ENCODE results near the gene EFNA2. TPM values are rescaled to one million over a fixed set of nuclear protein-coding genes. Genes with fewer than 3 reads are reported as not detected.

EFNA2 gene
- total RNA-seq, 1 experiment from 2014 or later = 14.3 TPM

GRCh38 chr19:1294688-1295087, 9.0 kb downstream of the EFNA2 start:
- H3K36me3 Mint-ChIP-seq (ENCODE audit: insufficient read depth in 1 of 3, low read depth in 3 of 3) = peaks cover 0 to 4% (median 2%) of the 10 kb centered on the region in 3 experiments; a peak in 2 of 7 replicates
- peak overlapping the region; percentile 12 to 77; a peak in 3 of 5 replicates for H3K4me3 Mint-ChIP-seq
- Histone ChIP-seq H4K8ac (replicated peaks; ENCODE audit: insufficient read length, low read depth, low read length) (no peak overlapping the region), H3K4ac (ENCODE audit: low read depth, low read length) (no peak overlapping the region), H4K91ac (ENCODE audit: insufficient read length, low read depth, low read length) (no peak overlapping the region), H3K18ac (ENCODE audit: insufficient read length, low read depth, low read length) (no peak overlapping the region), H3K14ac (ENCODE audit: insufficient read depth, low read length) (no peak overlapping the region), H2BK5ac (ENCODE audit: insufficient read length, low read length) (no peak overlapping the region), H2BK15ac (ENCODE audit: low read depth, low read length) (no peak overlapping the region), H3K9me3 (ENCODE audit: control insufficient read depth, low read depth, low read length) (no peaks in the 10 kb centered on the region), H3T11ph (ENCODE audit: low read length) (no peak overlapping the region), H3K27ac (ENCODE audit: insufficient read length, low read depth, low read length) (no peak overlapping the region), H3K27me3 (ENCODE audit: insufficient read depth, low read length) (no peaks in the 10 kb centered on the region), H4K20me1 (ENCODE audit: control insufficient read depth, insufficient read depth, insufficient read length) (no peaks in the 10 kb centered on the region), H3K79me2 (ENCODE audit: insufficient read depth, low read length) (no peaks in the 10 kb centered on the region), H3K9ac (ENCODE audit: extremely low read depth, insufficient read length, low read length) (no peak overlapping the region), H4K5ac (ENCODE audit: insufficient read length, low read depth, low read length) (no peak overlapping the region), H2AK5ac (ENCODE audit: insufficient read length, low read length) (no peak overlapping the region), H3K4me1 (ENCODE audit: insufficient read depth, low read length) (no peaks in the 10 kb centered on the region), H3K23me2 (ENCODE audit: insufficient read length, low read depth, low read length, poor library complexity, severe bottlenecking) (no peaks in the 10 kb centered on the region), H2AFZ (ENCODE audit: low read length) (no peak overlapping the region), H3K56ac (ENCODE audit: insufficient read length, low read depth, low read length) (no peak overlapping the region), H3K4me2 (ENCODE audit: insufficient read depth, insufficient read length, low read length) (no peak overlapping the region), H2BK20ac (ENCODE audit: low read depth, low read length, poor library complexity, severe bottlenecking) (no peak overlapping the region), H3K23ac (ENCODE audit: insufficient read length, low read depth, low read length) (no peak overlapping the region), H2BK120ac (ENCODE audit: low read depth, low read length, poor library complexity, severe bottlenecking) (no peak overlapping the region), H3K79me1 (ENCODE audit: insufficient read depth, low read depth, low read length, poor library complexity, severe bottlenecking) (no peaks in the 10 kb centered on the region), H2BK12ac (ENCODE audit: insufficient read length, low read depth, low read length) (no peak overlapping the region)
- no peaks in the 10 kb centered on the region for H3K9me3 Mint-ChIP-seq
- peaks cover 13% of the 10 kb centered on the region for H3K27me3 Mint-ChIP-seq (ENCODE audit: low read depth)
- peaks cover 0 to 12% of the 10 kb centered on the region in 2 experiments; a peak in 2 of 4 replicates for H3K4me1 Mint-ChIP-seq
- no peak overlapping the region for H3K27ac Mint-ChIP-seq
- WGBS (ENCODE audit: extremely low coverage, insufficient read length, low lambda C conversion rate) = no CpG with 5 or more reads among the region's 14 CpGs
- DNase-seq = no peak
- no peak for TF ChIP-seq CTCF (conservative IDR thresholded peaks at IDR 0.05)
